Measurements from ENCODE around the gene RAD9A. TPM values are rescaled to one million over a fixed set of nuclear protein-coding genes. Genes with fewer than 3 reads are reported as not detected.

Gene RAD9A
- total and polyA plus RNA-seq, 9 of the 15 experiments (the other 6 are each of a cell fraction or from before 2014, with no cell fraction given), result 1.4 to 41.2 (median 16.1) TPM

GRCh38 chr11:67371189-67371910 is 20.4 kb upstream of the RAD9A start (continued):
- TF ChIP-seq, protein P1, sequence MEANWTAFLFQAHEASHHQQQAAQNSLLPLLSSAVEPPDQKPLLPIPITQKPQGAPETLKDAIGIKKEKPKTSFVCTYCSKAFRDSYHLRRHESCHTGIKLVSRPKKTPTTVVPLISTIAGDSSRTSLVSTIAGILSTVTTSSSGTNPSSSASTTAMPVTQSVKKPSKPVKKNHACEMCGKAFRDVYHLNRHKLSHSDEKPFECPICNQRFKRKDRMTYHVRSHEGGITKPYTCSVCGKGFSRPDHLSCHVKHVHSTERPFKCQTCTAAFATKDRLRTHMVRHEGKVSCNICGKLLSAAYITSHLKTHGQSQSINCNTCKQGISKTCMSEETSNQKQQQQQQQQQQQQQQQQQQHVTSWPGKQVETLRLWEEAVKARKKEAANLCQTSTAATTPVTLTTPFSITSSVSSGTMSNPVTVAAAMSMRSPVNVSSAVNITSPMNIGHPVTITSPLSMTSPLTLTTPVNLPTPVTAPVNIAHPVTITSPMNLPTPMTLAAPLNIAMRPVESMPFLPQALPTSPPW (CRISPR knock-in tag; IDR thresholded peaks at IDR 0.05), result peak; percentile 78
- TF ChIP-seq IRF2 (CRISPR knock-in tag; IDR thresholded peaks at IDR 0.05) (no peak), BCOR (IDR thresholded peaks at IDR 0.05) (peak; percentile 50; the same call in 1 of the 2 replicates), EP300 (IDR thresholded peaks at IDR 0.05; ENCODE audit: low read length) (no peak), ZBTB49 (CRISPR knock-in tag; IDR thresholded peaks at IDR 0.05; ENCODE audit: borderline replicate concordance) (no peak), SUPT5H (IDR thresholded peaks at IDR 0.05) (no peak), BCLAF1 (IDR thresholded peaks at IDR 0.05; ENCODE audit: borderline replicate concordance in 1 of 2, control insufficient read depth in 1 of 2, low read depth in 2 of 2, low read length in 1 of 2) (no peak), GABPB2 (CRISPR knock-in tag; conservative IDR thresholded peaks at IDR 0.05) (no peak), GABPB1 (CRISPR knock-in tag; IDR thresholded peaks at IDR 0.05) (0 out of 2 replicates have a peak, but pooled peaks have one; percentile 31), NELFE (IDR thresholded peaks at IDR 0.05; ENCODE audit: insufficient read depth, insufficient read length) (no peak), ZNF445 (CRISPR knock-in tag; IDR thresholded peaks at IDR 0.05; ENCODE audit: low read depth) (no peak), TAF9B (IDR thresholded peaks at IDR 0.05; ENCODE audit: partially characterized antibody) (no peak), KLF10 (CRISPR knock-in tag; IDR thresholded peaks at IDR 0.05) (no peak), DPF2 (IDR thresholded peaks at IDR 0.05) (0 out of 2 replicates have a peak, but pooled peaks have one; percentile 51), ATF4 (CRISPR knock-in tag; IDR thresholded peaks at IDR 0.05) (no peak), CREB3 (tag; conservative IDR thresholded peaks at IDR 0.05; ENCODE audit: low read depth) (no peak), KAT7 (CRISPR knock-in tag; IDR thresholded peaks at IDR 0.05; ENCODE audit: borderline replicate concordance) (no peak)
- TF ChIP-seq, protein P2, sequence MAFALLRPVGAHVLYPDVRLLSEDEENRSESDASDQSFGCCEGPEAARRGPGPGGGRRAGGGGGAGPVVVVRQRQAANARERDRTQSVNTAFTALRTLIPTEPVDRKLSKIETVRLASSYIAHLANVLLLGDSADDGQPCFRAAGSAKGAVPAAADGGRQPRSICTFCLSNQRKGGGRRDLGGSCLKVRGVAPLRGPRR (CRISPR knock-in tag; IDR thresholded peaks at IDR 0.05), result no peak
